Mammary epithelial cell (primary cell): ENCODE measurements around the gene OR4K13.

ENCODE experiments used
- CTCF ChIP-seq, 2 donors: IDR thresholded peaks in 1 of 2; conservative IDR thresholded peaks in 1 of 2; 2 replicates each; pipeline ENCODE4 v1.5.1; 2011 to 2012; ENCODE audit warnings: inconsistent platforms in 2 of 2, low read length in 2 of 2, mild to moderate bottlenecking in 2 of 2, control low read depth in 1 of 2, low read depth in 1 of 2; ENCODE audit not compliant: insufficient read depth in 1 of 2; ENCODE audit errors: extremely low read depth in 1 of 2
- EZH2 ChIP-seq: IDR thresholded peaks from 2 replicates; pipeline ENCODE4 v1.6.1; 2012; ENCODE audit warnings: low read length, inconsistent platforms, borderline replicate concordance

- no peak for TF ChIP-seq CTCF (conservative IDR thresholded peaks at IDR 0.05 in 1 of 2, IDR thresholded peaks at IDR 0.05 in 1 of 2; ENCODE audit: extremely low read depth in 1 of 2, insufficient read depth in 1 of 2, low read depth in 1 of 2, low read length in 2 of 2)
- no peak for TF ChIP-seq EZH2
These were observed 34.0 kb downstream of the OR4K13 start, which contains the start of gene OR4Q2 for GRCh38 chr14:20001863-20002262.
